NB4 (cell line): ENCODE data around the gene CEBPE.

Experiments used
- MYC ChIP-seq: IDR thresholded peaks from 2 replicates; pipeline ENCODE4 v1.6.1; 2011; ENCODE audit warnings: low read depth, low read length
- POLR2A ChIP-seq: IDR thresholded peaks from 2 replicates; pipeline ENCODE4 v1.6.1; 2011; ENCODE audit warnings: mild to moderate bottlenecking; ENCODE audit not compliant: insufficient read length; ENCODE audit errors: extremely low read depth
- TF ChIP-seq, protein P1 (sequence below): IDR thresholded peaks from one replicate; pipeline ENCODE4 v1.5.1; 2012; ENCODE audit warnings: low read depth, low read length
- TF ChIP-seq, protein P2 (sequence below): IDR thresholded peaks from 2 replicates; pipeline ENCODE4 v1.6.1; 2011; ENCODE audit warnings: low read depth, low read length

DNA sequence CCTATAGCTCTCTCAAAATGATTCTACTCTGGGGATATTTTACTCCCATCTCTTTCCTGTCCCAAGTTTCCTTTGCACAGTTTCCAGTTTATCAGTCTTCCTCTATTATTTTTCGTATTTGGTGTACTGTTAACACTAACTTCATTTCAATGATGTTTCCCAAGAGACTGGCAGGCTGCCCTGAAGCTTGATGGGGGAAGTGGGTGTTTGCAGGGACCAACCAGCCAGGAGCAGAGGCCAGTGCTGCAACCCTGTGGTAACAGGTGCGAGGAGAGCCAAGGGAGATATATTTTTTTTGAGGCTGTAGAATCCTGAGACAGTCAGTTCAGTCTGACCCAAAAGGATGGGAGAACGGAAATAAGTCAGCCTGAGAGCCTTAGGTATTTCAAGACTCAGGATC lies 11.8 kb upstream of the CEBPE start:
- TF ChIP-seq, protein P1, sequence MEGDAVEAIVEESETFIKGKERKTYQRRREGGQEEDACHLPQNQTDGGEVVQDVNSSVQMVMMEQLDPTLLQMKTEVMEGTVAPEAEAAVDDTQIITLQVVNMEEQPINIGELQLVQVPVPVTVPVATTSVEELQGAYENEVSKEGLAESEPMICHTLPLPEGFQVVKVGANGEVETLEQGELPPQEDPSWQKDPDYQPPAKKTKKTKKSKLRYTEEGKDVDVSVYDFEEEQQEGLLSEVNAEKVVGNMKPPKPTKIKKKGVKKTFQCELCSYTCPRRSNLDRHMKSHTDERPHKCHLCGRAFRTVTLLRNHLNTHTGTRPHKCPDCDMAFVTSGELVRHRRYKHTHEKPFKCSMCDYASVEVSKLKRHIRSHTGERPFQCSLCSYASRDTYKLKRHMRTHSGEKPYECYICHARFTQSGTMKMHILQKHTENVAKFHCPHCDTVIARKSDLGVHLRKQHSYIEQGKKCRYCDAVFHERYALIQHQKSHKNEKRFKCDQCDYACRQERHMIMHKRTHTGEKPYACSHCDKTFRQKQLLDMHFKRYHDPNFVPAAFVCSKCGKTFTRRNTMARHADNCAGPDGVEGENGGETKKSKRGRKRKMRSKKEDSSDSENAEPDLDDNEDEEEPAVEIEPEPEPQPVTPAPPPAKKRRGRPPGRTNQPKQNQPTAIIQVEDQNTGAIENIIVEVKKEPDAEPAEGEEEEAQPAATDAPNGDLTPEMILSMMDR = no peak
- TF ChIP-seq POLR2A (no peak), MYC (no peak)
- TF ChIP-seq, protein P2, sequence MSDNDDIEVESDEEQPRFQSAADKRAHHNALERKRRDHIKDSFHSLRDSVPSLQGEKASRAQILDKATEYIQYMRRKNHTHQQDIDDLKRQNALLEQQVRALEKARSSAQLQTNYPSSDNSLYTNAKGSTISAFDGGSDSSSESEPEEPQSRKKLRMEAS = no peak
